Activated T-helper 1 cell treated with anti-CD3 and anti-CD28 coated beads, Interleukin-2, amount 50 U/mL, for 16 hours (primary cell): Measurements from ENCODE around the gene CLEC18A.
"Not testable (repeated sequence)": the region's sequence is repeated elsewhere in the genome, so short reads cannot be mapped to it uniquely, and the experiment has no call there.

Source experiments
- DNase-seq, 2 donors: peaks; one replicate each; pipeline ENCODE4 v3.0.0-alpha.2; 2020; ENCODE audit warnings: low read depth in 1 of 2, low spot score in 1 of 2

Gene CLEC18A

DNA sequence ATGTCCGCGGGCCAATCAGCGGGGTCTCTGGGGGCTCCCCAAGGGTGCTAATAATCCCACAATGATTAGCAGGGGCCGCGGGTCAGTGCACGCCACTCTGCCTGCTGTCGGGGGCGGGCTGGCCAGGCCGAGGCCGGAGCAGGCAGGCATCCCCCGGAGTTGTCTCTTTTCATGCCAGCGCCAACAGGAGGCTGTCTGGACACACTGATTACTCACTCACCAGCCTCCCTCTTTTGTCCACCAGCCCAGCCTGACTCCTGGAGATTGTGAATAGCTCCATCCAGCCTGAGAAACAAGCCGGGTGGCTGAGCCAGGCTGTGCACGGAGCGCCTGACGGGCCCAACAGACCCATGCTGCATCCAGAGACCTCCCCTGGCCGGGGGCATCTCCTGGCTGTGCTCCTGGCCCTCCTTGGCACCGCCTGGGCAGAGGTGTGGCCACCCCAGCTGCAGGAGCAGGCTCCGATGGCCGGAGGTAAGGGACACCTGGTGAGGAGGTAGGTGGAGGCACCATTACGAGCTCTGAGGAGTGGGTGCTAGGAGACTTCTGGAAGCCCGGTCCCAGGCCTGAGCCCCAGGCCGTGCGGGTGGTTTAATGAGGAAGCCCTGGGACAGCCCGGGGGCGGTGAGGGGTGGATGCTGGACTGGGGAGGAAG lies at the start of gene CLEC18A:
CLEC18A (plus strand) TSS at position 318 of the 655 bp plus-strand sequence; CDS start at position 351, 33 bp downstream.
- DNase-seq: not testable (repeated sequence)

- no peak for DNase-seq
These were observed 47.2 kb upstream of the CLEC18A start for GRCh38 chr16:69903865-69904415.

GRCh38 chr16:69904495-69905170 lies 46.5 kb upstream of the CLEC18A start:
- DNase-seq: no peak

GRCh38 chr16:69905171-69905555 lies 46.0 kb upstream of the CLEC18A start:
- no peak for DNase-seq

DNA sequence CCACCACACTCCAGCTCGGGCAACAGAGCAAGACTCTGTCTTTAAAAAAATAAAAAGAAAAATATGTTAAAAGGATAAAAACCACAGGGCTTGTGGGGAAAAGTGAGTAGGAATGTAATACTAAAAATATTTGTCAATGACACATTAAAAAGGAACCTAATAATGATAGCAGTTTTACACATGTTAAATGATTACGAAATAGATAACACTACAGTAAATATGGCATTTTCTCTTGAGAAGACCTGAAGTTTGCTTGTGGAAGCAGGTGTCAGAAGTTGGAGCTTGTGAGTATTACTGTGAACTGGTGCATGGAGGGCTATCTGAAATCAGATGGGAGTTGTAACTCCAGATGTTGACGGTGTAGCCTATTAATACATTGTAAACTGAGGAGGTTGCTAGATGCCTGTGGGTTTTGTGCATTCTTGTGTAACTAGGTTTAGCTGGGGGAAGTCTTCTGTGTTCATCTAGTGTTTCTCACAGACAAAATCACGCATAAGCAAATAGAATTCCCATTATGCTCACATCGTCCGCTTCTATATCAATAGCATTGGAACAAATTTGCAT lies 44.2 kb upstream of the CLEC18A start:
- DNase-seq: no peak

- DNase-seq: no peak
These were observed 42.1 kb upstream of the CLEC18A start for GRCh38 chr16:69909043-69909442.

GRCh38 chr16:69909760-69910159 lies 41.4 kb upstream of the CLEC18A start:
- DNase-seq: no peak

DNA sequence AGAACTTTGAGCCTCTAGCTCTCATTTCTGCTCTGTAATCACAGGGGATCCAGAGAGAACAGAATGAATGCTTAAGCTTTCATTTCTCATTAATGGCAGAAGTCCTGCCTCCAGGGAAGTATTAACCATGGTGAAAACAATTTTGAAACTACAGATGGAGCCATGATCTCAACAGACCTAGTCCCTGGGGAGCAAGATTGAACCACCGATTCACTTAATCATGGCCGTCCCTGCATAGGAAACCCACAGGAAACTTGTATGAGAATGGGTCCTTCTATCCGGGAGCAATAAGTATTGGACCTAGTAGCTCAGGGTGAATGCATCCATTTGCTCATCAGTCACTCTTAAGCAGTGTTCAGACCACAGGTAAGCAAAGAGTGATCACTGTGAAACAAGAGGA lies 40.2 kb upstream of the CLEC18A start:
- no peak for DNase-seq

- DNase-seq: no peak
These were observed 34.7 kb upstream of the CLEC18A start for GRCh38 chr16:69916462-69916861.

DNA sequence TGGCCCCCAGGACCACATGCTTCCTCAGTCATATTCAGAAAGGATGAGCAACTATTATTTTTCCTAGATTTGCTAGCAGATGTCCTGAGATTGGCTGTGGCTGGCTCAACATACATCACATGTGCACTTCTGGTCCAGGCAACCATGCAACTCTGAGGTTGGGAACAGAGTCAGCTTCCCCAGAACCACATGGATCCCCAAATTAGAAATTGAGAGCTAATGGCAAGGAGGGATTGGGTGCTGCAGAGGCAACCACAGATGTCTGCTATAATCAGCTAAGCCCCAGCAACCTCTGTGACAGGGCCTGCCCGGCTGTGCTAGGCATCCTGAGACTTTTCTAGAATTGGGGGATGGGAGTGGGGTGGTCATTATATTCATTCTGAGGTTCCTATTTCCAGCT lies 33.8 kb upstream of the CLEC18A start:
- DNase-seq: no peak

- DNase-seq: no peak
These were observed 33.4 kb upstream of the CLEC18A start for GRCh38 chr16:69917739-69918138.

DNA sequence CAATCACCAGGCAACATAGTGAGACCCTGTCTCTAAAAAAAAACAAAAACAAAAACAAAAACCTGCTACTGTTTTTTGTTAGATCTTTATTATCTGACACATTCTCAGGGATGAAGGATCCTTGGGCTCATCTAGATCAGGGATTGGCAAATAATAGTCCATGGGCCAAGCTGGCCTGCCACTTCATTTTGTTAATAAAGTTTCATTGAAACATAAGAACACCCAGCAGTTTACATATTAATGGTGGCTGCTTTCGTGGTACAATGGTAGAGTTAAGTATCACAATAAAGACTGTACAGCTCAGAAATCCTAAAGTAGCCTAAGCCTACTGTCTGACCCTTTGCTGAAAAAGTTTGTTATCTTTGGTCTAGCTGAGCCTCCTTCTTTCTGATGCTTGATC lies 32.9 kb upstream of the CLEC18A start:
- DNase-seq: no peak

DNA sequence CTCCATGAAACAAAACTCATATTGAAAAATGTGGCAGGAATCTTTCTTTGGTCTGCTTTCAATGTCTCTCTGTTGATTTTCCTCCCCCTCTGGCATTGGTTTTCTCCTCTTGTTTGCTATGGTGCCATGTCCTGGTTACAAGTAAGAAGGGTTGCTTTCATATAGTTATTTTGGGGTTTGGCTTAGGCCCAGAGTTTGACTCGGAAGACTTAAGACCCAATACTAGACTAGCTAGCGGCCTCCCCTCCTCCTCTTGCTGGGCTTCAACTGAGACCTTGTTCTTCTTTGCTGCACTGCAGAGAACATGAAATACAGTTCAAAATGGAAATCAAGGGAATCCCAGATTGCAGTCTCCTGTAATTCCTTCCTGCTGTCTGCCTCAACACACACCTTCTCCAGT lies 30.0 kb upstream of the CLEC18A start:
- no peak for DNase-seq

- DNase-seq: no peak
These were observed 28.9 kb upstream of the CLEC18A start for GRCh38 chr16:69922200-69922599.

- DNase-seq: no peak
These were observed 26.9 kb upstream of the CLEC18A start for GRCh38 chr16:69924041-69924775.

- DNase-seq: no peak
These were observed 26.4 kb upstream of the CLEC18A start for GRCh38 chr16:69924777-69925191.

- no peak for DNase-seq
These were observed 25.8 kb upstream of the CLEC18A start for GRCh38 chr16:69925311-69925710.

DNA sequence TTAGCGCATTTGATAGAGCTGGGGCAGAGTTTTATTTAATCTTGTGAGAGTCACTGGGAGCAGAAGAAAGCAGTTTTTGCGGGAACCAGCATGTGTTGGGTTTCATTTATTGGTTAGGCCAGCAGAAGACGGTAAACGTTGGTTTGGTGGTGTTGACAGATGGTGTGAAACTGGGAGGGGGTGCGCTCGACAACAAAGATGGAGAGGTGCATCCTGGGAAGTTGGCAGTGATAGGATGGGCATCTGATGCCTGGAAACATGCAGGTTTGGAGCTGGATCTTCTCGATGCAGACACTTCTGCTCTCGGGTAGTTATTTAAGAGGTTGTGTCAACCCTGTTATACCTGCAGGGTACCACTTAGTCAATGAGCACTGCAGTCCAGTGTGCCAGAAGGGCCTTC lies 24.9 kb upstream of the CLEC18A start:
- DNase-seq: no peak

- DNase-seq: no peak
These were observed 23.9 kb upstream of the CLEC18A start for GRCh38 chr16:69927056-69927757.

DNA sequence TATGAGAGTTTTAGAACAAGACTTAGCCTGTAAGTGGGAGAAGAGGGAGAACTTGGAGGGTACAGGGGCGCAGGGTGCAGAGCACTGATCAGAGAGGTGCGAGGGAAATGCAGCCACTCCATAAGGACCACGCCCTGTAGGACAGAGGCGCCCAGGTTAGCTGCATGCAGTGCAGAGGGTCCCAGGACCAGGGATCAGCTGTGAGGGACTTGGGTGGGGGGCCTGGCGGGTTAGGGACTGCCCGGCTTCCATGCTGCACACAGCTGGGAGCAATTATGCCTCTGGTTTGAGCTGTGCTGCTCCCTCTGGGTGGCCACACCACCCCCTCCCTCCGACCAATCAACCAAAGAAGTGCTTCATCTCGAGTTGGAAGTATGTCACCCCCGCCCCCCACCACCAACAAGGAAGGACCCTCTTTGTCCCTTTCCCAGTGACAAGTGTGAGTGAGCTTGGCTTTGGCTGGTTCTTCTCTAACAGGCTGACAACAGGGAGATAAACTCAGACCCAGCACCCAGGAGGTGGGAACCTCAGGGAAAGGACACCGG lies 22.2 kb upstream of the CLEC18A start:
- no peak for DNase-seq

- DNase-seq: no peak
These were observed 21.7 kb upstream of the CLEC18A start for GRCh38 chr16:69929480-69929879.
